ENCODE measurements around the gene NT5C2. TPM values are rescaled to one million over a fixed set of nuclear protein-coding genes. Genes with fewer than 3 reads are reported as not detected.

Gene NT5C2
- polyA plus RNA-seq, 1 of the 3 experiments (the other 2 are of a cell fraction), result 29.6 TPM

DNA sequence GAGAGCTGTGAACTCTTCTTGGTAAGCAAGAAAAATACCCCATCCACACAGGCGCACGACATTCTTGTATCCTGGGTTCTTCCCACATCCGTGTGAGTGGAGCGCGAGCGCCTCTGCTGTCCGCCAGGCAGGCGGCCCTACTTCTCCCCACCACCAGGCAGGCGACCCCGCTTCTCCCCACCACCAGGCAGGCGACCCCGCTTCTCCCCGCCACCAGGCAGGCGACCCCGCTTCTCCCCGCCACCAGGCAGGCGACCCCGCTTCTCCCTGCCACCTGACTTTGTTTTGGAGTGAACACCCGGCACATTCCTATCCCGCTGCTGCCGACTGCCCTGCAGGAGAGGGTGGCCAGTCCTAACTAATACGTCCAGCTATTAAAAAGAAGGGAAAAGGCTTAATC is 120.8 kb downstream of the NT5C2 start:
- ChIA-PET POLR2A (no interaction called here), CTCF (interaction anchor here (0.9 to 20.8 kb wide), 5 partner anchors 14 to 262 kb away, joined by 3 to 264 read pairs (median 5); partner anchors contain the start of gene CNNM2)
- no peak for DNase-seq
- no peaks in the 10 kb centered on the region for H3K9me2 ChIP-seq
- no peak overlapping the region for H3K9ac ChIP-seq
- H3K36me3 ChIP-seq (replicated peaks in 1 of 2; ENCODE audit: control insufficient read depth in 1 of 2, insufficient read depth in 2 of 2, low read length in 1 of 2), result peaks cover 0 to 7% of the 10 kb centered on the region in 2 experiments
- no peak overlapping the region for H3K27ac ChIP-seq (ENCODE audit: low read depth in 2 of 2, low read length in 1 of 2)
- no peak overlapping the region for H3K4me2 ChIP-seq
- H3K4me1 ChIP-seq (ENCODE audit: control insufficient read depth in 1 of 2, insufficient read depth in 2 of 2, low read depth in 1 of 2, low read length in 1 of 2), result peaks cover 0 to 4% of the 10 kb centered on the region in 2 experiments; a peak in 1 of 4 replicates
- WGBS (ENCODE audit: low lambda C conversion rate), result 92% methylated on average over 21 of the region's 22 CpGs
- TF ChIP-seq EP300 (IDR thresholded peaks at IDR 0.05; ENCODE audit: borderline replicate concordance in 1 of 2, low read depth in 1 of 2, low read length in 1 of 2), result no peak
- TF ChIP-seq, protein P1, sequence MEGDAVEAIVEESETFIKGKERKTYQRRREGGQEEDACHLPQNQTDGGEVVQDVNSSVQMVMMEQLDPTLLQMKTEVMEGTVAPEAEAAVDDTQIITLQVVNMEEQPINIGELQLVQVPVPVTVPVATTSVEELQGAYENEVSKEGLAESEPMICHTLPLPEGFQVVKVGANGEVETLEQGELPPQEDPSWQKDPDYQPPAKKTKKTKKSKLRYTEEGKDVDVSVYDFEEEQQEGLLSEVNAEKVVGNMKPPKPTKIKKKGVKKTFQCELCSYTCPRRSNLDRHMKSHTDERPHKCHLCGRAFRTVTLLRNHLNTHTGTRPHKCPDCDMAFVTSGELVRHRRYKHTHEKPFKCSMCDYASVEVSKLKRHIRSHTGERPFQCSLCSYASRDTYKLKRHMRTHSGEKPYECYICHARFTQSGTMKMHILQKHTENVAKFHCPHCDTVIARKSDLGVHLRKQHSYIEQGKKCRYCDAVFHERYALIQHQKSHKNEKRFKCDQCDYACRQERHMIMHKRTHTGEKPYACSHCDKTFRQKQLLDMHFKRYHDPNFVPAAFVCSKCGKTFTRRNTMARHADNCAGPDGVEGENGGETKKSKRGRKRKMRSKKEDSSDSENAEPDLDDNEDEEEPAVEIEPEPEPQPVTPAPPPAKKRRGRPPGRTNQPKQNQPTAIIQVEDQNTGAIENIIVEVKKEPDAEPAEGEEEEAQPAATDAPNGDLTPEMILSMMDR (IDR thresholded peaks at IDR 0.05), result no peak
- TF ChIP-seq, protein P2, sequence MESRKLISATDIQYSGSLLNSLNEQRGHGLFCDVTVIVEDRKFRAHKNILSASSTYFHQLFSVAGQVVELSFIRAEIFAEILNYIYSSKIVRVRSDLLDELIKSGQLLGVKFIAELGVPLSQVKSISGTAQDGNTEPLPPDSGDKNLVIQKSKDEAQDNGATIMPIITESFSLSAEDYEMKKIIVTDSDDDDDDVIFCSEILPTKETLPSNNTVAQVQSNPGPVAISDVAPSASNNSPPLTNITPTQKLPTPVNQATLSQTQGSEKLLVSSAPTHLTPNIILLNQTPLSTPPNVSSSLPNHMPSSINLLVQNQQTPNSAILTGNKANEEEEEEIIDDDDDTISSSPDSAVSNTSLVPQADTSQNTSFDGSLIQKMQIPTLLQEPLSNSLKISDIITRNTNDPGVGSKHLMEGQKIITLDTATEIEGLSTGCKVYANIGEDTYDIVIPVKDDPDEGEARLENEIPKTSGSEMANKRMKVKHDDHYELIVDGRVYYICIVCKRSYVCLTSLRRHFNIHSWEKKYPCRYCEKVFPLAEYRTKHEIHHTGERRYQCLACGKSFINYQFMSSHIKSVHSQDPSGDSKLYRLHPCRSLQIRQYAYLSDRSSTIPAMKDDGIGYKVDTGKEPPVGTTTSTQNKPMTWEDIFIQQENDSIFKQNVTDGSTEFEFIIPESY (IDR thresholded peaks at IDR 0.05; ENCODE audit: borderline replicate concordance, low read depth), result no peak
- no peak for TF ChIP-seq TCF12 (IDR thresholded peaks at IDR 0.05)
- TF ChIP-seq, protein P3, sequence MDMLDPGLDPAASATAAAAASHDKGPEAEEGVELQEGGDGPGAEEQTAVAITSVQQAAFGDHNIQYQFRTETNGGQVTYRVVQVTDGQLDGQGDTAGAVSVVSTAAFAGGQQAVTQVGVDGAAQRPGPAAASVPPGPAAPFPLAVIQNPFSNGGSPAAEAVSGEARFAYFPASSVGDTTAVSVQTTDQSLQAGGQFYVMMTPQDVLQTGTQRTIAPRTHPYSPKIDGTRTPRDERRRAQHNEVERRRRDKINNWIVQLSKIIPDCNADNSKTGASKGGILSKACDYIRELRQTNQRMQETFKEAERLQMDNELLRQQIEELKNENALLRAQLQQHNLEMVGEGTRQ (IDR thresholded peaks at IDR 0.05; ENCODE audit: borderline replicate concordance, low read depth, low read length), result no peak
- no peak for TF ChIP-seq TAF1 (IDR thresholded peaks at IDR 0.05; ENCODE audit: borderline replicate concordance, low read depth, low read length)
- no peak for TF ChIP-seq RXRA (IDR thresholded peaks at IDR 0.05; ENCODE audit: borderline replicate concordance, low read depth)
- no peak for TF ChIP-seq POLR2AphosphoS5 (IDR thresholded peaks at IDR 0.05; ENCODE audit: low read depth, low read length)
- no peak for TF ChIP-seq MAX (IDR thresholded peaks at IDR 0.05; ENCODE audit: low read depth)
- no peak for TF ChIP-seq GABPA (IDR thresholded peaks at IDR 0.05; ENCODE audit: low read depth)
- no peak overlapping the region for H3K4me3 ChIP-seq (ENCODE audit: low read depth in 2 of 2, low read length in 1 of 2)
- no peaks in the 10 kb centered on the region for H3K79me2 ChIP-seq (ENCODE audit: insufficient read depth)
- H3K9me3 ChIP-seq, result no peaks in the 10 kb centered on the region
- no peak overlapping the region for H2AFZ ChIP-seq (ENCODE audit: low read depth)
- H3K27me3 ChIP-seq (ENCODE audit: insufficient read depth), result no peaks in the 10 kb centered on the region
- no peaks in the 10 kb centered on the region for H4K20me1 ChIP-seq (ENCODE audit: insufficient read depth)
- no peaks in the 10 kb centered on the region for H3F3A ChIP-seq (replicated peaks; ENCODE audit: insufficient read depth)

Data from SK-N-SH (cell line).